ENCODE results near the gene TRIM75. TPM values are rescaled to one million over a fixed set of nuclear protein-coding genes. Genes with fewer than 3 reads are reported as not detected.

TRIM75 gene
- total and polyA plus RNA-seq, 2 experiments from 2014 or later: not detected

DNA sequence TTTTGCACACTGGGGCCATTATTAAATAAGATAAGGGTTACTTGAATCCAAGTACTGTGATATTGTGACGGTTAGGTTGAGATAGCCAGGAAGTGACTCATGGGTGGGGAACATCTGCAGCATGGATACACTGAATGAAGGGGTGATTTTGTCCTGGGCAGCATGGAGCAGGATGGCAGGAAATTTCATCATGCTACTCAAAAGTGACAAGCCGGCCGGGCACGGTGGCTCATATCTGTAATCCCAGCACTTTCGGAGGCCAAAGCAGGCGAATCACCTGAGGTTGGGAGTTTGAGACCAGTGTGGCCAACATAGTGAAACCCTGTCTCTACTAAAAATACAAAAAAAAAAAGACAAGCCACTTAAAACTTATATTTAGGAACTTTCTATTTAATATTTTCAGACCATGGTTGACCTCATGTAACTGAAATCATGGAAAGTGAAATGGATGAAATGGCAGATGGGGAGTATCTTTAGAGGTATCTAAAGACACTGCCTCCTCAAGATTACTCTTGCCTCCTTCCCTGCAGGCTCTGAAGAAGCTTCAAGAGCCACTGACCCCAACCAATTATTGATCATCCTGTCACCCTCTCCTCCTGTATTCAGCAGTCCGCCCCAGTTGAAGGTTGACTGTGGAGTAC is 25.8 kb upstream of the TRIM75 start (continued):
- TF ChIP-seq, protein P1, sequence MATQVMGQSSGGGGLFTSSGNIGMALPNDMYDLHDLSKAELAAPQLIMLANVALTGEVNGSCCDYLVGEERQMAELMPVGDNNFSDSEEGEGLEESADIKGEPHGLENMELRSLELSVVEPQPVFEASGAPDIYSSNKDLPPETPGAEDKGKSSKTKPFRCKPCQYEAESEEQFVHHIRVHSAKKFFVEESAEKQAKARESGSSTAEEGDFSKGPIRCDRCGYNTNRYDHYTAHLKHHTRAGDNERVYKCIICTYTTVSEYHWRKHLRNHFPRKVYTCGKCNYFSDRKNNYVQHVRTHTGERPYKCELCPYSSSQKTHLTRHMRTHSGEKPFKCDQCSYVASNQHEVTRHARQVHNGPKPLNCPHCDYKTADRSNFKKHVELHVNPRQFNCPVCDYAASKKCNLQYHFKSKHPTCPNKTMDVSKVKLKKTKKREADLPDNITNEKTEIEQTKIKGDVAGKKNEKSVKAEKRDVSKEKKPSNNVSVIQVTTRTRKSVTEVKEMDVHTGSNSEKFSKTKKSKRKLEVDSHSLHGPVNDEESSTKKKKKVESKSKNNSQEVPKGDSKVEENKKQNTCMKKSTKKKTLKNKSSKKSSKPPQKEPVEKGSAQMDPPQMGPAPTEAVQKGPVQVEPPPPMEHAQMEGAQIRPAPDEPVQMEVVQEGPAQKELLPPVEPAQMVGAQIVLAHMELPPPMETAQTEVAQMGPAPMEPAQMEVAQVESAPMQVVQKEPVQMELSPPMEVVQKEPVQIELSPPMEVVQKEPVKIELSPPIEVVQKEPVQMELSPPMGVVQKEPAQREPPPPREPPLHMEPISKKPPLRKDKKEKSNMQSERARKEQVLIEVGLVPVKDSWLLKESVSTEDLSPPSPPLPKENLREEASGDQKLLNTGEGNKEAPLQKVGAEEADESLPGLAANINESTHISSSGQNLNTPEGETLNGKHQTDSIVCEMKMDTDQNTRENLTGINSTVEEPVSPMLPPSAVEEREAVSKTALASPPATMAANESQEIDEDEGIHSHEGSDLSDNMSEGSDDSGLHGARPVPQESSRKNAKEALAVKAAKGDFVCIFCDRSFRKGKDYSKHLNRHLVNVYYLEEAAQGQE (IDR thresholded peaks at IDR 0.05; ENCODE audit: unreplicated experiment): no peak
- TF ChIP-seq, protein P2, sequence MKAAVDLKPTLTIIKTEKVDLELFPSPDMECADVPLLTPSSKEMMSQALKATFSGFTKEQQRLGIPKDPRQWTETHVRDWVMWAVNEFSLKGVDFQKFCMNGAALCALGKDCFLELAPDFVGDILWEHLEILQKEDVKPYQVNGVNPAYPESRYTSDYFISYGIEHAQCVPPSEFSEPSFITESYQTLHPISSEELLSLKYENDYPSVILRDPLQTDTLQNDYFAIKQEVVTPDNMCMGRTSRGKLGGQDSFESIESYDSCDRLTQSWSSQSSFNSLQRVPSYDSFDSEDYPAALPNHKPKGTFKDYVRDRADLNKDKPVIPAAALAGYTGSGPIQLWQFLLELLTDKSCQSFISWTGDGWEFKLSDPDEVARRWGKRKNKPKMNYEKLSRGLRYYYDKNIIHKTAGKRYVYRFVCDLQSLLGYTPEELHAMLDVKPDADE (IDR thresholded peaks at IDR 0.05): no peak
- no peak for TF ChIP-seq NANOG (IDR thresholded peaks at IDR 0.05; ENCODE audit: borderline replicate concordance)
- no peak for TF ChIP-seq EZH2phosphoT487 (IDR thresholded peaks at IDR 0.05; ENCODE audit: unreplicated experiment)
- TF ChIP-seq CREB1 (CRISPR knock-in tag; IDR thresholded peaks at IDR 0.05; ENCODE audit: low read depth): no peak
- TF ChIP-seq EZH2 (IDR thresholded peaks at IDR 0.05; ENCODE audit: low read depth, unreplicated experiment): no peak
- no peak for TF ChIP-seq JUNB (IDR thresholded peaks at IDR 0.05; ENCODE audit: unreplicated experiment)
- TF ChIP-seq ZNF114 (CRISPR knock-in tag; IDR thresholded peaks at IDR 0.05): no peak
- TF ChIP-seq POLR2AphosphoS5 (IDR thresholded peaks at IDR 0.05; ENCODE audit: low read depth): no peak
- no peak for TF ChIP-seq ZNF331 (CRISPR knock-in tag; IDR thresholded peaks at IDR 0.05; ENCODE audit: low read depth)
- TF ChIP-seq, protein P3, sequence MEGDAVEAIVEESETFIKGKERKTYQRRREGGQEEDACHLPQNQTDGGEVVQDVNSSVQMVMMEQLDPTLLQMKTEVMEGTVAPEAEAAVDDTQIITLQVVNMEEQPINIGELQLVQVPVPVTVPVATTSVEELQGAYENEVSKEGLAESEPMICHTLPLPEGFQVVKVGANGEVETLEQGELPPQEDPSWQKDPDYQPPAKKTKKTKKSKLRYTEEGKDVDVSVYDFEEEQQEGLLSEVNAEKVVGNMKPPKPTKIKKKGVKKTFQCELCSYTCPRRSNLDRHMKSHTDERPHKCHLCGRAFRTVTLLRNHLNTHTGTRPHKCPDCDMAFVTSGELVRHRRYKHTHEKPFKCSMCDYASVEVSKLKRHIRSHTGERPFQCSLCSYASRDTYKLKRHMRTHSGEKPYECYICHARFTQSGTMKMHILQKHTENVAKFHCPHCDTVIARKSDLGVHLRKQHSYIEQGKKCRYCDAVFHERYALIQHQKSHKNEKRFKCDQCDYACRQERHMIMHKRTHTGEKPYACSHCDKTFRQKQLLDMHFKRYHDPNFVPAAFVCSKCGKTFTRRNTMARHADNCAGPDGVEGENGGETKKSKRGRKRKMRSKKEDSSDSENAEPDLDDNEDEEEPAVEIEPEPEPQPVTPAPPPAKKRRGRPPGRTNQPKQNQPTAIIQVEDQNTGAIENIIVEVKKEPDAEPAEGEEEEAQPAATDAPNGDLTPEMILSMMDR (conservative IDR thresholded peaks at IDR 0.05; ENCODE audit: low read depth in 2 of 2): no peak
- no peak for TF ChIP-seq STAT1 (IDR thresholded peaks at IDR 0.05; ENCODE audit: unreplicated experiment)

Data from GM23338 (cell line).